GM21528 (cell line): ENCODE measurements around the gene CATSPERE.
A peak's percentile ranks its signal among the peaks of the same experiment; 100 is the strongest.
"Not testable (repeated sequence)": the region's sequence is repeated elsewhere in the genome, so short reads cannot be mapped to it uniquely, and the experiment has no call there.

ENCODE experiments used
- ATAC-seq: cut with Tn5 transposase; IDR thresholded peaks from one replicate; pipeline ENCODE4 v1.9.1; 2021; ENCODE audit warnings: mild to moderate bottlenecking, moderate library complexity; ENCODE audit not compliant: unreplicated experiment, low FRiP score

The CATSPERE gene

DNA sequence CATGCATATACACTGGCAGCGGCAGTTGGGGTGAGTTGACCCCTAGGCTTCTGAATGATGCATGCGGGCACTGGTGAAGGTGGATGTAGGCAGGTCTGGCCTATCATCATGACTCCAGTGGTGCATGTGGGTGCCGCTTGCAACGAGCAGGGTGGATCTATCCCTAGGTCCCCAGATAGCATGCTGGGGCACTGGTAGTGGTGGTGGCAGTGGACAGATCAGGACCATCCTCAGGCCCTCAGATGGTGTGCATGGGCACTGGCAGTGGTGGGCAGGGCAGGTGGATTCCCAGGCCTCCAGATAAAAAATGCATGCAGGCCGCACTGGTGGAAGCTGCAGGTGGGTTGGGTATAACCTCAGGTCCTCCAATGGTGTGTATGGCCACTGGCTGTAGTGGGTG lies 52.4 kb downstream of the CATSPERE start:
- no peak for ATAC-seq

- no peak for ATAC-seq
Measured at GRCh38 chr1:244515680-244516079, 54.6 kb downstream of the CATSPERE start.

DNA sequence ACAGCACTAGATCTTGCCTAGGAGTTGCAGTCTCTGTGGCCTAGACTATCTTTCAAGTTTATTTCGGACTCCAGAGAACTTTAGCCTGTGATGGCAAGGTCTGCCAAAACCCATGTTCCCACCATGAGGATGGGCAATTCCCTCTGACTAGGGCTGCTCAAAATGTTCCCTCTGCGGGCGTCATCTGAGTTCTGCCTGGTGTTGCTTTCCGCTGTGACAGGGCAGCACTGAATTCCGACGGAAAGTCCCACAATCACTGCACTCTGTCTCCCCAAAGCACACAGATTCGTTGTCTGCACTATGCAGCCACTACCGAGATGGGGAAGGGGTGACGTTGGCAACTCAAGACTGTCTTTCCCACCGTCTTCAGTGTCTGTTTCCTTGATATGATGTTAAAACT lies 75.2 kb downstream of the CATSPERE start:
- no peak for ATAC-seq

DNA sequence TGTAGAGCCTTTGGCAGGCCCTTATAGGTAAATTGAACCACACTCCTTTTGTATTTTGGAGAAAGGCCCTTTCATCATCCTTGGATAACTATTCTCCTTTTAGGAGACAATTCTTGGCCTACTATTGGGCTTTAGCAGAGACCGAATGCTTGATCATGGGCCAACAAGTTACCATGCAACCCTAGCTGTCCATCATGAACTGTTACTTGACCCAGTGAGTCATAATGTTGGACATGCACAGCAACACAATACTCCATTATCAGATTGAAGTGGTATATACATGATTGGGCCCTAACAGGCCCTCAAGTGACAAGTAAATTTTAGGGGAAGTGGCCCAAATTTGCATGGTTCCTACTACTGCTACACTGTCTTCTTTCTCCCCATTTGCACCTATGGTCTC lies 84.4 kb downstream of the CATSPERE start:
- ATAC-seq, result no peak

- ATAC-seq, result no peak
Measured at GRCh38 chr1:244548558-244549115, 87.6 kb downstream of the CATSPERE start.

GRCh38 chr1:244552336-244552735 lies 91.3 kb downstream of the CATSPERE start:
- no peak for ATAC-seq

DNA sequence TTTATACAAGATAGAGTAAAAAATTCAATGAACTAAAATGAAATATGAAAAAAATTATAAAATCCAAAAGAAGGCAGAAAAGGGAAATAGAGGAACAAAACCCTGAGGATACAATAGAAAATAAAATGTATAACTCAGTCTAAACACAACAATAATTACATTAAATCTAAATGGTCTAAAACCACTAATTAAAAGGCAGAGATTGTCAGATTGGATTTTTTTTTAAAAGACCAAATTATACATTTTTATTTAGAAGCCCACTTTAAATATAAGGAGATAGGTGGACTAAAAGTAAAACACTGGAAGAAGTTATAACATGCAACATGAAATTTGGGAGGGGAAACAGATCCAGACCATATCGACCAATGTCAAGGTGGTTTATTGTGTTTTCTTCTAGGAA lies 95.2 kb downstream of the CATSPERE start:
- no peak for ATAC-seq

- no peak for ATAC-seq
Measured at GRCh38 chr1:244557565-244557964, 96.5 kb downstream of the CATSPERE start.

DNA sequence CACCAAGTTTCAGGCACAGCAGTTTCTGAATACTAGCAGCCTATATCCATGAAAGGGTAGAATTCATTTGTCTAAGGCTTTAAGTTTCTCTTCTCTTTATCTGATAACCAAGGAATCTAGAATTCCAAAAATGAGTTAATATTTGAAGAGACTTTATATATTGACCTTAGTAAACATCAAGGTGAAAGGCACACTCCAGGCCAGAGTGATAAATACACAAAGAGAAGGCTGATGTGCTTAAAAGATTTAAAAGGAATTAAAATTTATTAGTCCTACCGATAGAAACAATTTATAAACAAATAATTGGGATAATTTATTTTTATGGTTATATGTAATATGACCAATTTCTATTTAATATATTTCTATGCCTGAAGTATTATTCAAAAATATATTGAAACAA lies 98.5 kb downstream of the CATSPERE start:
- no peak for ATAC-seq

GRCh38 chr1:244562877-244563276 lies 101.8 kb downstream of the CATSPERE start:
- ATAC-seq, result not testable (repeated sequence)

- no peak for ATAC-seq
Measured at GRCh38 chr1:244573768-244574167, 112.7 kb downstream of the CATSPERE start.

GRCh38 chr1:244576259-244576892 lies 115.3 kb downstream of the CATSPERE start:
- no peak for ATAC-seq

- ATAC-seq, result not testable (repeated sequence)
Measured at GRCh38 chr1:244578205-244578604, 117.1 kb downstream of the CATSPERE start.

DNA sequence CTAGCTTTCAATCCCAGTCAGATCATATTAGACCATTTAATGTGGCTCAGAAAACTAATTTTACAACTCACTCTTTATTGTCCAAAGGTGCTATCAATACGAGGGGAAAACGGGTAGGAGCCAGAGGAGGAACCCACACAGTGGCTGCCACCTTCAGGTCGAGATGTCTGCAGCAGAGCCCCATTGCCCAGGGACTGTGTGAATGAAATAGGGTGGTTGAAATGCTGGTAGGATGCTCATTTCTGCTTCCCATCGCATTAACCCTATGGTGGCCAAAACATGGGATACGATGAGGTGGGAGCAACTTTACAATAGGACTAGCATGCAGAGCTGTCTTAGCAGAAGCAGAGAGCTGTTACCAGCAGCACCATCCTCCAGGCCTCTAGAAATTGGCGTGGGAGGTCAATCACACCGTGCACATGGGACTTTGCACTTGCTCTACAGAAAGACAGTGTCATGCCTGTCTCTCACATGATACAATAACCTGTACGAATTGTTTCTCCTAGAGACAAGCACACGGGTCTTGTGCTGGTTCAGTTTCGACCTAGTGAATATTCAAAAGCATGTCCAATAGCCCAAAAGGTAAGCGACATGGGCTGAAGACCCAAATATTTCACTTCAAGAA lies 122.4 kb downstream of the CATSPERE start:
- ATAC-seq, result no peak

DNA sequence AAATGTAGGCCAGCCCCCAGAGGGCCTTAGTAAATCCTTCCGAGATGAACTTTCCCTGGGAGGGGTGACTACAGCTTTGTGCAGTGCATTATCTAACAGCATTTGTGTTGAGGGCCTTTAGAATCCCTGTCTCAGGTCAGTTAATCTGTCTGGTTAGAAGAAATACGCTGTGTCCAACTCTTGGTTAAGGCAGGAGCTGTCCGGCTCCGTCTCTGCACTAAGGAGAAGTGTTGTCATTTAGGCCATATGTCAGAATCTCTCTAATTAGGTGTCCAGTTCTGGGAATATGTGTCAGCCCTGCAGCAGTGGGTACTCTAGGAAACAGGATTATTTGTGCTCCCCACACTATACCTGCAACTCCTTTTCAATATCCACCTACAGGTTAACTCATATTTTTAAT lies 124.8 kb downstream of the CATSPERE start:
- no peak for ATAC-seq

DNA sequence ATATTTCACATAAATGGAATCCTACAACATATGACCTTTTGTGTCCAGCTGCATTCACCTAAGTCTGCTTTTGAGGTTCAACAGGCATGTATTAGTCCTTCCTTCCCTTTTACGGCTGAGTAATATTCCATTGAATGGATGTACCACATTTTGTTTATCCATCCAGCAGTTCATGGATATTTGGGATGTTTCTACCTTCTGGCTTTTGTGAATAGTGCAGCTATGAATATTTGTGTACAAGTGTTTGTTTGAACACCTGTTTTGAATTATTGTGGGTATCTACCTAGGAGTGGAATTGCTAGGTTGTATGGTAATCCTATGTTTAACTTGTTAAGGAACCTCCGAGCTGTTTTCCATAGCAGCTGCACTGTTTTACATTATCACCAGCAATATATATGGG lies 129.6 kb downstream of the CATSPERE start:
- no peak for ATAC-seq

- ATAC-seq, result no peak
Measured at GRCh38 chr1:244598611-244599010, 137.5 kb downstream of the CATSPERE start.

DNA sequence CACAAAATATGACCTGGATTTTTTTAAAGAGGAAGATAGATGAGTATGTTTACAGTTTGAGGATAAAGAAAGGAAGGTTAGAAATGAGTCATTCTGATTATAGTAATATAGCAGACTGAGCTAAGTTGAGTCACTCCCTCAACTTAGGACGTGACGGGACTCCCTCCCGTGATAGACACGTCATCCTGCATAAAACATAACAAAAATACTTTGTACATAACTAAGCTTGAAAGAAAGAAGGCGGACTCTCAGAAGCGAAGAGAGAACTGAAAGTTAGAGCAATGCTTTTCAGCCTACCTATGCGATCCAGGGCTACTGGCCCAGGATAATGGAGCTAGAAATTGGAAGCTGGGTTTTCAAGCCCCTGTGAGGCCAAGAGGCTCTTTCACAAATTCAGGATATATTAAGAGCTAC lies 138.9 kb downstream of the CATSPERE start:
- ATAC-seq, result peak; percentile 69

- ATAC-seq, result no peak
Measured at GRCh38 chr1:244601336-244601735, 140.3 kb downstream of the CATSPERE start.

DNA sequence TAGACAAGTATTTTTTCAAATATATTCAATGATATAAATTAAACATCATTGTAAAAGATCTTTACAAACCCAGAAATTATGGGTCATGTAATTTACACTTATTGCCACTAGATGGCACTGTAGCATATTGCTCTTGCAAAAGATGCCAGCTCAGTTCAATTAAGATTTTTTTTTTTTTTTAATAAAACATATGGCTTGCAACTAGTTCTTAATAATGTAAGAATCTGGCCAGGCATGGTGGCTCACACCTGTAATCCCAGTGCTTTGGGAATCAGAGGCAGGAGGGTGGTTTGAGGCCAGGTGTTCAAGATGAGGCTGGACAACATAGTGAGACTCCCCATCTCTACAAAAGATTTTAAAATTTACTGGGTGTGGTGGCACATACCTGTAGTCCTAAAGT lies 142.4 kb downstream of the CATSPERE start:
- no peak for ATAC-seq

- ATAC-seq, result no peak
Measured at GRCh38 chr1:244605835-244606370, 144.8 kb downstream of the CATSPERE start.
